IMR-90 (cell line): ENCODE measurements around the gene ACACA. TPM values are rescaled to one million over a fixed set of nuclear protein-coding genes. Genes with fewer than 3 reads are reported as not detected.

ENCODE experiments used
- ATAC-seq: fragments of 200-7000 bp; cut with Tn5 transposase; 2 replicates; pipeline ENCODE4 v1.9.1; 2020; ENCODE audit warnings: low read depth, mild to moderate bottlenecking, moderate library complexity
- BruUV-seq: library from RNA; stranded (reverse); fragments of 400-500 nt; replicated peaks from 2 replicates; lab custom pipeline; 2021; lab: Mats Ljungman, UMichigan
- CTCF ChIA-PET: fragments of 300-600 bp; formaldehyde crosslinking; extraction: SDS; loops from one replicate; lab custom pipeline; 2021; ENCODE audit warnings: antibody characterized with exemption; lab: Yijun Ruan, JAX
- POLR2A ChIA-PET: fragments of 300-600 bp; sonication (Branson Sonifier 250); formaldehyde crosslinking; loops from one replicate; lab custom pipeline; 2022; ENCODE audit warnings: antibody characterized with exemption; ENCODE audit not compliant: unreplicated experiment; lab: Charles Lee
- DNase-seq: peaks from one replicate; pipeline ENCODE4 v3.0.0; 2013
- H2AFZ ChIP-seq: replicated peaks from 2 replicates; pipeline ENCODE3; 2013; ENCODE audit warnings: low read length, mild to moderate bottlenecking; ENCODE audit not compliant: poor library complexity
- H2AK5ac ChIP-seq: 2 replicates; pipeline ENCODE4 v1.6.1; 2013; ENCODE audit warnings: low read depth, low read length, inconsistent platforms
- H2AK9ac ChIP-seq: replicated peaks from 2 replicates; pipeline ENCODE3; 2013; ENCODE audit warnings: mild to moderate bottlenecking, low read depth, low read length, moderate library complexity; ENCODE audit not compliant: poor library complexity
- H2BK120ac ChIP-seq: 2 replicates; pipeline ENCODE4 v1.6.1; 2013; ENCODE audit warnings: low read depth, low read length, inconsistent platforms
- H2BK15ac ChIP-seq: 3 replicates; pipeline ENCODE4 v1.6.1; 2013; ENCODE audit warnings: low read depth, low read length, inconsistent platforms
- H2BK20ac ChIP-seq: 2 replicates; pipeline ENCODE4 v1.6.1; 2013; ENCODE audit warnings: low read depth, mild to moderate bottlenecking, inconsistent platforms, low read length, moderate library complexity
- H2BK5ac ChIP-seq: 2 replicates; pipeline ENCODE4 v1.6.1; 2013; ENCODE audit warnings: mild to moderate bottlenecking, low read depth, low read length, inconsistent platforms; ENCODE audit not compliant: poor library complexity, severe bottlenecking
- H3K14ac ChIP-seq: replicated peaks from 2 replicates; pipeline ENCODE4 v1.6.1; 2013; ENCODE audit warnings: low read depth, low read length, inconsistent platforms
- H3K18ac ChIP-seq: 2 replicates; pipeline ENCODE4 v1.6.1; 2013; ENCODE audit warnings: low read depth, low read length, control low read depth
- H3K23ac ChIP-seq: 2 replicates; pipeline ENCODE4 v1.6.1; 2013; ENCODE audit warnings: low read depth, low read length, inconsistent platforms
- H3K27ac ChIP-seq: 2 replicates; pipeline ENCODE4 v1.5.1; 2013; ENCODE audit warnings: mild to moderate bottlenecking, control low read depth, low read length; ENCODE audit not compliant: insufficient read depth
- H3K27me3 ChIP-seq: 2 replicates; pipeline ENCODE4 v1.6.1; 2013; ENCODE audit warnings: low read length; ENCODE audit not compliant: control insufficient read depth, insufficient read depth
- H3K36me3 ChIP-seq: 2 replicates; pipeline ENCODE4 v1.6.1; 2013; ENCODE audit warnings: low read length, mixed read lengths; ENCODE audit not compliant: control insufficient read depth, insufficient read depth
- H3K4ac ChIP-seq: 2 replicates; pipeline ENCODE4 v1.6.1; 2013; ENCODE audit warnings: low read depth, low read length, inconsistent platforms
- H3K4me1 ChIP-seq: 2 replicates; pipeline ENCODE4 v1.6.1; 2013; ENCODE audit warnings: low read length, mixed read lengths; ENCODE audit not compliant: control insufficient read depth, insufficient read depth
- H3K4me2 ChIP-seq: 2 replicates; pipeline ENCODE4 v1.6.1; 2013; ENCODE audit warnings: low read depth, mild to moderate bottlenecking, control low read depth, low read length, moderate library complexity
- H3K4me3 ChIP-seq: 2 replicates; pipeline ENCODE4 v1.5.1; 2013; ENCODE audit warnings: low read depth, mild to moderate bottlenecking, control low read depth, low read length, moderate library complexity; ENCODE audit not compliant: insufficient read depth
- H3K56ac ChIP-seq: 2 replicates; pipeline ENCODE4 v1.6.1; 2013; ENCODE audit warnings: low read length, inconsistent platforms; ENCODE audit not compliant: insufficient read depth; ENCODE audit errors: extremely low read depth
- H3K79me1 ChIP-seq, 2 experiments: 2 replicates each; pipeline ENCODE4 v1.6.1; 2013; ENCODE audit warnings: low read length in 2 of 2, inconsistent platforms in 1 of 2, low read depth in 1 of 2
- H3K9ac ChIP-seq: 2 replicates; pipeline ENCODE4 v1.6.1; 2013; ENCODE audit warnings: low read depth, low read length, control low read depth
- H3K9me1 ChIP-seq: 2 replicates; pipeline ENCODE4 v1.6.1; 2013; ENCODE audit warnings: low read length, inconsistent platforms; ENCODE audit not compliant: insufficient read depth
- H3K9me3 ChIP-seq: 2 replicates; pipeline ENCODE4 v1.6.1; 2013; ENCODE audit warnings: low read length; ENCODE audit not compliant: control insufficient read depth, insufficient read depth
- H4K20me1 ChIP-seq: 2 replicates; pipeline ENCODE4 v1.6.1; 2013; ENCODE audit warnings: low read length, inconsistent platforms; ENCODE audit not compliant: insufficient read depth
- H4K5ac ChIP-seq: 2 replicates; pipeline ENCODE4 v1.6.1; 2013; ENCODE audit warnings: mild to moderate bottlenecking, low read depth, low read length, control low read depth
- H4K8ac ChIP-seq, 2 experiments: 2 replicates each; pipeline ENCODE4 v1.6.1; 2013; ENCODE audit warnings: low read depth in 2 of 2, low read length in 2 of 2, control low read depth in 1 of 2, inconsistent platforms in 1 of 2
- H4K91ac ChIP-seq: 2 replicates; pipeline ENCODE4 v1.6.1; 2013; ENCODE audit warnings: low read depth, low read length, inconsistent platforms; ENCODE audit not compliant: insufficient read depth
- BHLHE40 ChIP-seq: fragments of 150-350 bp; IDR thresholded peaks from 2 replicates; pipeline ENCODE4 v1.6.1; 2016; ENCODE audit warnings: mild to moderate bottlenecking, low read depth, low read length
- CEBPB ChIP-seq: IDR thresholded peaks from 2 replicates; pipeline ENCODE4 v1.6.1; 2012; ENCODE audit warnings: low read depth, low read length, improper control_type of control experiment
- CHD1 ChIP-seq: IDR thresholded peaks from 2 replicates; pipeline ENCODE4 v1.6.1; 2012; ENCODE audit warnings: low read depth, low read length, improper control_type of control experiment
- CTCF ChIP-seq: conservative IDR thresholded peaks from 2 replicates; pipeline ENCODE4 v1.5.1; 2012; ENCODE audit warnings: mild to moderate bottlenecking, low read depth, low read length, improper control_type of control experiment
- ELK1 ChIP-seq: fragments of 150-350 bp; IDR thresholded peaks from 2 replicates; pipeline ENCODE4 v1.6.1; 2016; ENCODE audit warnings: low read depth, mild to moderate bottlenecking, low read length, moderate library complexity, borderline replicate concordance
- FOS ChIP-seq: fragments of 150-350 bp; IDR thresholded peaks from 2 replicates; pipeline ENCODE4 v1.6.1; 2016; ENCODE audit warnings: low read depth, low read length
- MAFK ChIP-seq: IDR thresholded peaks from 2 replicates; pipeline ENCODE4 v1.6.1; 2012; ENCODE audit warnings: low read depth, low read length, improper control_type of control experiment
- MAZ ChIP-seq: IDR thresholded peaks from 2 replicates; pipeline ENCODE4 v1.6.1; 2012; ENCODE audit warnings: low read depth, mild to moderate bottlenecking, low read length, improper control_type of control experiment, moderate library complexity, borderline replicate concordance
- MXI1 ChIP-seq: IDR thresholded peaks from 2 replicates; pipeline ENCODE4 v1.6.1; 2012; ENCODE audit warnings: low read depth, mild to moderate bottlenecking, low read length, moderate library complexity, borderline replicate concordance
- NFE2L2 ChIP-seq: fragments of 150-350 bp; IDR thresholded peaks from 2 replicates; pipeline ENCODE4 v1.6.1; 2016; ENCODE audit warnings: low read depth, mild to moderate bottlenecking, low read length
- POLR2A ChIP-seq: IDR thresholded peaks from 2 replicates; pipeline ENCODE4 v1.6.1; 2012; ENCODE audit warnings: mild to moderate bottlenecking, low read depth, low read length
- RAD21 ChIP-seq: IDR thresholded peaks from 2 replicates; pipeline ENCODE4 v1.6.1; 2012; ENCODE audit warnings: low read length, improper control_type of control experiment
- RCOR1 ChIP-seq: IDR thresholded peaks from 2 replicates; pipeline ENCODE4 v1.6.1; 2012; ENCODE audit warnings: mild to moderate bottlenecking, low read length, improper control_type of control experiment; ENCODE audit not compliant: insufficient replicate concordance
- RFX5 ChIP-seq: IDR thresholded peaks from 2 replicates; pipeline ENCODE4 v1.8.0; 2012; ENCODE audit warnings: low read depth, mild to moderate bottlenecking, low read length, moderate library complexity
- SMC3 ChIP-seq: fragments of 150-350 bp; IDR thresholded peaks from 2 replicates; pipeline ENCODE4 v1.6.1; 2016; ENCODE audit warnings: low read depth, mild to moderate bottlenecking, antibody characterized with exemption, low read length, moderate library complexity
- USF2 ChIP-seq: fragments of 150-350 bp; IDR thresholded peaks from 2 replicates; pipeline ENCODE4 v1.6.1; 2017; ENCODE audit warnings: mild to moderate bottlenecking, antibody characterized with exemption, low read length, low read depth
- WGBS, 2 experiments: methylation state at CpG; one replicate each; pipeline versions ENCODE4 v1.1.5 to v1.1.7; 2013; ENCODE audit warnings: missing lambda C conversion rate in 2 of 2; ENCODE audit not compliant: insufficient read length in 1 of 2; ENCODE audit errors: extremely low coverage in 2 of 2; 5-methylcytosine and 5-hydroxymethylcytosine counted together
- dilution Hi-C: fragments of 300-500 bp; cut with HindIII; formaldehyde crosslinking; loops from one replicate; pipeline ENCODE4 v1.14.3; 2018; ENCODE audit warnings: low sequenced_read_pairs; ENCODE audit not compliant: unreplicated experiment
- in situ Hi-C: fragments of 300-500 bp; cut with MboI; formaldehyde crosslinking; loops from 3 replicates; pipeline ENCODE4 v1.14.3; 2019; ENCODE audit warnings: low sequenced_read_pairs, inconsistent platforms, mixed read lengths
- intact Hi-C: fragments of 100-400 bp; cut with micrococcal nuclease; formaldehyde crosslinking; loops from 2 replicates; pipeline ENCODE4 v1.10.0; 2022
- polyA plus RNA-seq, 3 experiments: library from polyadenylated mRNA; depleted of rRNA; stranded (reverse); fragments of >200 nt; gene quantifications; 2 replicates each; pipeline ENCODE4 v1.2.3, GENCODE V29; 2012; ENCODE audit warnings: low replicate concordance in 1 of 3
- total RNA-seq: library from RNA; depleted of rRNA; stranded (reverse); fragments of >200 nt; gene quantifications from 2 replicates; pipeline ENCODE4 v1.2.3, GENCODE V29; 2012

Gene ACACA
- total and polyA plus RNA-seq, 2 of the 4 experiments (the other 2 are of a cell fraction): 21.3 to 39.1 TPM

GRCh38 chr17:37164057-37164456 lies 242.6 kb downstream of the ACACA start:
- 71% methylated on average over 1 of the region's 2 CpGs; no CpG with 5 or more reads in 1 of the 2 experiments for WGBS, 2 experiments
- Histone ChIP-seq H4K5ac (no peak overlapping the region), H3K9ac (no peak overlapping the region), H2AK9ac (no peak overlapping the region), H3K27ac (no peak overlapping the region), H3K36me3 (peaks cover 5% of the 10 kb centered on the region), H3K9me3 (no peaks in the 10 kb centered on the region), H2AFZ (no peak overlapping the region), H2BK120ac (no peak overlapping the region), H4K91ac (no peak overlapping the region), H3K18ac (no peak overlapping the region), H4K8ac (no peak overlapping the region), H3K4me2 (no peak overlapping the region), H3K56ac (no peak overlapping the region), H3K4me3 (no peak overlapping the region), H3K9me1 (peaks cover 2% of the 10 kb centered on the region; the same call in 1 of the 2 replicates), H2BK5ac (no peak overlapping the region), H3K4me1 (no peaks in the 10 kb centered on the region), H4K20me1 (no peaks in the 10 kb centered on the region), H3K79me1 (no peaks in the 10 kb centered on the region; a peak in 2 of 4 replicates), H2BK20ac (no peak overlapping the region), H3K14ac (no peak overlapping the region), H2AK5ac (no peak overlapping the region), H2BK15ac (no peak overlapping the region), H3K4ac (no peak overlapping the region), H3K27me3 (no peaks in the 10 kb centered on the region), H3K23ac (no peak overlapping the region)
- in situ Hi-C loops: no loop called here
- ChIA-PET CTCF (interaction anchor here (0.9 to 1.3 kb wide), 2 partner anchors 12 to 18 kb away, joined by 3 read pairs; no protein-coding TSS in a partner anchor), POLR2A (no interaction called here)
- intact Hi-C loops: no loop called here
- ATAC-seq (no peak), DNase-seq (no peak)
- no TSS peak for BruUV-seq
- no peak for TF ChIP-seq RFX5
- TF ChIP-seq RCOR1: no peak
- TF ChIP-seq ELK1: no peak
- TF ChIP-seq SMC3: no peak
- TF ChIP-seq MAZ: no peak
- TF ChIP-seq FOS: no peak
- TF ChIP-seq MXI1: no peak
- TF ChIP-seq USF2: no peak
- no peak for TF ChIP-seq MAFK
- TF ChIP-seq CEBPB: no peak
- TF ChIP-seq RAD21: no peak
- no peak for TF ChIP-seq NFE2L2
- no peak for TF ChIP-seq CHD1
- TF ChIP-seq BHLHE40: no peak
- TF ChIP-seq POLR2A: no peak
- TF ChIP-seq CTCF: no peak
- dilution Hi-C loops: no loop called here
